NCI-H82 (cell line): Measurements from ENCODE around the gene LSM11.
"Not testable (repeated sequence)": the region's sequence is repeated elsewhere in the genome, so short reads cannot be mapped to it uniquely, and the experiment has no call there.

Source experiments
- DNase-seq: peaks from one replicate; lab custom pipeline; 2025; lab: John Stamatoyannopoulos, UW

The LSM11 gene

DNA sequence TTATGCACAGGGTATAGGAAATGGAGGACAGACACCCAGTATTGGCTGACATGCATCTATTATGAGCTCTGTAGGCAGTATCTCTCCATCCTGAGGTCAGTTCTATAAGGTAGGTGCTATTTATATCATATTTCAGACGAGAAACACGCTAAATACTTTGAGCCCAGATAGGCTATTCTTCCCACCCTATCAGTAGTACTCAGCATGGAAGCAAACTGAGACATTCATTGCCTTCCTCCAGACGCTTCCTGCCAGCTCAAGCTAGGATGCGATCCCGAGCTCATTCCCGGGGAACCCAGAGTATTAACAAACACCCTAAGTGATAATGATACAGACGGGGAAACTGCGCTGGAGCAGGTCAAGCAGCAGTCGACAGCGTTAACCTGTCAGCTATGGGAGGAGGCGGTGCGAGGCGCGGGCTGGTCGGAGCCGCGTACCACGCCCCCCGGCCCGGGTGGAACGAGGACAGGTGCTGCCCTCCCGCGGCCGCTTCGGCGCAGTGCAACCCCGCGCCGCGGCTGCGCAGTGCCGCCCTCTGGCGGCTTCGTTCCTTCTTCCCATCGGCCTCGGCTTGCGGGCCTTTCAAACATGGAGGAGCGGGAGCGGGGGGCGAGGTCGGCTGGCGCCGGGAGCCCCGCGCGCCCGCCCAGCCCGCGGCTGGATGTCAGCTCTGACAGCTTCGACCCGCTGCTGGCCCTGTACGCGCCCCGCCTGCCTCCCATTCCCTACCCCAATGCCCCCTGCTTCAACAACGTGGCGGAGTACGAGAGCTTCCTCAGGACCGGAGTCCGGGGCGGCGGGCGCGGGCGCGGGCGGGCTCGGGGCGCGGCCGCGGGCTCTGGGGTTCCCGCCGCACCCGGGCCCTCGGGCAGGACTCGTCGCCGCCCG, at the start of gene LSM11:
LSM11 (plus strand) TSS at position 550 of the 888 bp plus-strand sequence; CDS start at position 589, 39 bp downstream.
- DNase-seq, result peak; percentile 87

DNA sequence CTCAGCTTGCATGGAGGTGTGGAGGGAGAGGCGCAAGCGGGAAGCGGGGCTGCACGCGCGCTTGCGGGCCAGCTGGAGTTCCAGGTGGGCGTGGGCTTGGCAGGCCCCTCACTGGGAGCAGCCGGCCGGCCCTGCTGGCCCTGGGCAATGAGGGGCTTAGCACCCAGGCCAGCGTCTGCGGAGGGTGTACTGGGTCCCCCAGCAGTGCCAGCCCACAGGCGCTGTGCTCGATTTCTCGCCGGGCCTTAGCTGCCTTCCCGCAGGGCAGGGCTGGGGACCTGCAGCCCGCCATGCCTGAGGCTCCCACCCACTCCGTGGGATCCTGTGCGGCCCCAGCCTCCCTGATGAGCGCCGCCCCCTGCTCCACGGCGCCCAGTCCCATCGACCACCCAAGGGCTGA, 49.7 kb upstream of the LSM11 start:
- DNase-seq, result not testable (repeated sequence)

DNA sequence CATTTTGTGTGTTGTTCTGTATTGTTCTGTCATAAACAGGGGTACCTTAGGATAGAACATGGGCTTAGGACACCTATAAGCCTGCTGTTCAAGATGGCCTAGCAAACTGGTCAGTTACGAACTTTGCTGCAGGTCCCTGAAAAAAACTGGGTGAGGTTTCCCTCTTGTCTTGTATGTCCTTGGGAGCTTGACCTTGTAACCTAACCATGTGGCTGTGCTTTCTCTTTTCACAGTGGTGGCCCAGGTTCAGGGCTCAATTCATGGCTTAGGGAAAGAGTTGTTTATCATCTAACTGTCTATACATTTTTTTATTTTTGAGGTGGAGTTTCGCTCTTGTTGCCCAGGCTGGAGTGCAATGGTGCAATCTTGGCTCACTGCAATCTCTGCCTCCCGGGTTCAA, 47.4 kb upstream of the LSM11 start:
- not testable (repeated sequence) for DNase-seq

DNA sequence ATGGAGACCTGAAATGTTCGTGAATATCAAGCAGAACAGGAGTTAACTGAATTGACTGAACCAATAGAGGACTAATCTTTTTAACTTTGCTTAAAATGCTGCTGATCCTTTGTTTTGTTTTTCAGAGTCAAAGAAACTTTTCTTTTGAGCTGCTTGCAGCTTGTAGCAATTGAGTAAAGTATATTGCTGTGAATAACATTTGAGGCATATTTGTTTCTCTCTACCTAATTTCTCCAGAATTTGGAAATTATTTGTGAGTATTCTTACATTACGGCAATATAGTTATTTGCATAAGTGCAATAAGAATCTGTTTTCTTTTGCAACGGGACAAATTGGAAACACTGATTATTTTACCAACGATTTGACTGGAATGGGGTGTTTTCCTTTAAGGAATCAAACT, 44.8 kb upstream of the LSM11 start:
- DNase-seq, result not testable (repeated sequence)

DNA sequence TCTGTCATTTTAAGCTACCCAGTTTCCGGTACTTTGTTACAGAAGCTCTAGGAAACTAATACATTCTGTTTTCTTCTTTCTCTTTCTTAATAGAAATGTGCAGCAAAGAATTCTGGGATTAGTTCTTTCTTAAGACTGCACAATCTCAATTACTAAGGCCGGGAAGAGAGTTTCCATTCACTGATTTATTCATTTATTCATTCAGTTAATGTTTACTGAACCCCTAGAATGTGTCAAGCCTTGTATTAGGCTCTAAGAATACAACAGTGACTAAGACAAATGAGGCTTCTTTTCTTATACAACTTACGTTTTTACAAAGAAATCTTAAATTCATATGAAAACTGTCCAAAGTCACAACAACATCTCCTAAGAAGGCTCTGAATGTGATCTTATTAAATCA, 39.8 kb upstream of the LSM11 start:
- DNase-seq, result no peak

DNA sequence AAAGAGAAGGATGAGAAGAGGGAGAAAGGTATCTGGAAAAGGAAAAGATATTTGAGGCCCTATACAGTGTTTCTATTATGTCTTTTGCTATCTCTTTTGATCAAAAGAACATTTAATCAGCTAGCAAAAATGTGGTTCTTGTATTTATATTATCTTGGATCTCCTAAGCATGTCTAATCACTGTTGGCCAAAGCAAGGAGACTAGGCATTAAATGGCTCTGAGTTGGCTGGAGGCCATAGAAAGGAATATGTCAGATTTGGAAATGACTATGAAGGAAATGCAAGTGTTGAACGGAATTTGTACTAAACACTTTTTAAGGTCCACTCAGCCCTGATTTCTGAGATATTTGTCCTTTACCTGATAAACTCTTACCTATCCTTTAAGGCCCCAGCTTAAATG, 34.6 kb upstream of the LSM11 start:
- DNase-seq, result no peak

DNA sequence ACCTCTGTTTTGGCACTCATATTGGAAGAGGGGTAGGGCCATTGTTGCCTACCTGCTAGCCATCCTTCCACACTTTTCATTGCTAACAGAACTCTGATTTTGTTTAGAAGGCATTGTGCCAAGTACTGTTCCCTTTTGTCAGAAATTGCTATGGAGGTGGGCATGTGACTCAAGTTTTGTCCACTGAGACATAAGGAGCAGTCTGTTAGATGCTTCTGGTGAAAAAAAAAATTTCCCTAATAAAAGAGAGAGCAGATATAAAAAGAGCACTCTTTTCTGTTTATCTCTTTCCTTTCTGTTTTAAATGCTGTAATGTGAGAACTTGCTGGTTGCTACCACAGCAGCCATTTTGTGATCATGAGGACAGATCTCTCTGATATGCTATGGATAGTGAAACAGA, 34.2 kb upstream of the LSM11 start:
- no peak for DNase-seq

DNA sequence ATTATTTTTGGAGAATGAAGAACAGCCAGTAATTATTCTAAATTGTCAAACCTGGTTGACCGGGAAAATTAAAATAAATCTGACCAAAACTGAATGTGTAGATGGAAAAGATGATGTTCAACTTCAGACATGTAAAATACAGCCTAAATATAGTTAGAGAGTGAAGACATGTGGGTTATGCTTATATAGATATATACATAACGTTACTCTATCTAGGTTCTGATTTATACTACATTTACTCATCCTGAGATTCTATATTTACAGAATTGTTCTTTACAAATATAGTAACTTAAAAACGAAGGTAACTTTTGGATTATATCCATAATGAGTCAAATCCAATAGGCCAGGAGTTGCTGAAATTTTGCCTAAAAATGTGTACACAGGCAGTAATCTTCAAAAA, 33.1 kb upstream of the LSM11 start:
- no peak for DNase-seq

DNA sequence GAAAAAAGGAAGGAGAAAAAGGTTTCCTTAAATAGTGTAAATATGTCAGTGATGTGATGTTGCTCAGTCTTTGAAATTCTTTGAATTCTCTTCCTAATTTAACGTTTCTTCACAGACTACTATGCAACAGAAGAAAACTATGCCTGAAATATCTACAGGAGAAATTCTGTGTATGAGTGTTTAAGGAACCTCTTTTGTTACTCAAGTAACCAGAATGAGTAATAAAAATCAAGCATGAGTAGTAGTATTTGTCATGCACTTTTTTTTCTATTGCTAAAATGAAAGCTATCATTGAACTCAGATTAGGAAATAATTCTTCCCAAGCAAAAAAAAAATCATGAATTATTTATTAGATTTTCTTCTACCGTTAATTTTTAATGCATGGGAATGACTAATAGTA, 32.6 kb upstream of the LSM11 start:
- no peak for DNase-seq

DNA sequence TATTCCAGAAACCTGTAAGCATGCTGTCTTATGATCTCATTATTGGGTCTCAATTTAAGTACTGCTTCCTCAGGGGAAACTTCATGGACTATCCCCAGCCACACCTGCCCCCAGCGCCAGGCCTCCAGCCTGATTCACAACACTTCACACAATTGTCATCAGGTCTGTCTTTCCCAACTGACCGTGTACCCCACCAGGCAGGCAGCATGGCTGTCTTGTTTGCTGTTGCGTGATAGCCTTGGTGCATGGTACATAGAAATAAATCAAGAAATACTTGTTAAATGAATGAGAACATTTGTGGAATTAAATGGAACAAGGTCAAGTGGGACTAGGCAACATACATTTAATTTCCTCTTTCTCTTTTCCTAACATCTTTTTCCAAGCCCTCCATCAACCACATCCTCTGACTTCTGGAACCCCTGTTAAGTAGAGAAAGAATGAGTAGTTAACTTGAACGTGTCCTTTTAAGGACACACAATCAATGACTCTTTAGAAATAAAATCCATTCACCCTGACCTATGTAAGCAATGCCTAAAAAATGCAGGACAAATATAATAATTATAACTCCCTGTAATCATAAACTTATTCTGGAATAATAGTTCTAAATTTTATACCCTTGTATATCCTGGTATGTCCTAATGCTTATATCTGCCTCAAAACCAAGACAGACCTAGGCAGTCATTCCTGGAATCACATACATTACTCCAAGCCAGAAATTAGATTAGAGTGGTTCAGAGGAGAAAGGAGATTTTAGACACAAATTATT, 29.5 kb upstream of the LSM11 start:
- DNase-seq, result no peak

DNA sequence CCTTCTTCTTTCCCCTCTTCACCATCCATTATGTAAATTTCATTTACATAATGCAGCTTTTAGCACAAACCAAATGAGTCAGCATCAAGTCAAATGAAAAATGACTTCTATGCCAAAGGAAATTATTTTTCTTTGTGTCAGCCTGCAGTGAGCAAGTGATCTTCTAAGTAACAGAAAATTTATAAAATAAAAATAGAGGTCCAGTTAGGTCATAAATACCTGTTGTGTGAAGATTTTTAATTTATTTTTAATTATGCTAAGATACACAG, 29.0 kb upstream of the LSM11 start:
- no peak for DNase-seq

DNA sequence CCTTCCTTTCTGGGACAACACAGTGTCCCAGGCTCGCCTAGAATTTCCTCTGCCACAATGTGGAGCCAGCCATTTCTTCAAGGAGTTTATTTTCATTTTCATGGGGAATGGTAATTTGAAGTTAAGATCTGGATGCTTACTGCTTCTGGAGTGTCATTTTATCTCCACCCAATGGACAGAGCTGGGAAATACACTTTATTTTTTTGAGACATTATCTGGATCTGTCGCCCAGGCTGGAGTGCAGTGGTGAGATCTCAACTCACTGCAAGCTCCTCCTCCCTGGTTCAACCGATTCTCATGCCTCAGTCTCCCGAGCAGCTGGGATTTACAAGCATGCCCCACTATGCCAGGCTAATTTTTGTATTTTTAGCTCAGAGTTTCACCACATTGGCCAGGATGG, 25.0 kb upstream of the LSM11 start:
- DNase-seq, result peak; percentile 24

DNA sequence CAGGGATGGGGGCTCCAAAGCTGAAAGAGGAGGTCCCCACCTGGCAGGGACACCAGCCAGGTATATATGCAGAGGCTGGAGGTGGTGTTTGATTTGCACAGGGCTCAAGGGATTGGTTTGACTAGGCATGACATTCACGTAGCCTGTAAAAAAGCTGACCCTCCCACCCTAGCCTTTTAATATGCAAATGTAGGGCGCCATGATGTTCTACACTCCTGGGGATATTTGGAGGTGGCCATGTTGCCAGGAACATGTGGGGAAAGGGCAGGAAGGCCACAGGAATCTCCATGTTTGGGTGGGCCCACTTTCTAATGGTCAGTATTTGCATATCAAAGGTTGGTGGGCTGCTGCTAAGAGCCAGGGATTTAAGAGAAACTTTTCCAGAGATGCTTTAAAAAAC, 24.3 kb upstream of the LSM11 start:
- no peak for DNase-seq

DNA sequence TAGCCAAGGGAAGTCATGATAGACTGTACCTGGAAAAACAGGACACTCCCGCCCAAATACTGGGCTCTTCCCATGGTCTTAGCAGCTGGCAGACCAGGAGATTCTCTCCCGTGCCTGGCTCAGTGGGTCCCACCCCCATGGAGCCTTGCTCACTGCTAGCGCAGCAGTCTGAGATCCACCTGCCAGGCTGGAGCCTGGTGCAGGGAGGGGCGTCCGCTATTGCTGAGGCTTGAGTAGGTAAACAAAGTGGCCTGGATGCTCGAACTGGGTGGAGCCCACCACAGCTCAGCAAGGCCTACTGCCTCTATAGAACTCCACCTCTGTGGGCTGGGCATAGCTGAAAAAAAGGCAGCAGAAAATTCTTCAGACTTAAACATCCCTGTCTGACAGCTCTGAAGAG, 22.4 kb upstream of the LSM11 start:
- DNase-seq, result no peak

DNA sequence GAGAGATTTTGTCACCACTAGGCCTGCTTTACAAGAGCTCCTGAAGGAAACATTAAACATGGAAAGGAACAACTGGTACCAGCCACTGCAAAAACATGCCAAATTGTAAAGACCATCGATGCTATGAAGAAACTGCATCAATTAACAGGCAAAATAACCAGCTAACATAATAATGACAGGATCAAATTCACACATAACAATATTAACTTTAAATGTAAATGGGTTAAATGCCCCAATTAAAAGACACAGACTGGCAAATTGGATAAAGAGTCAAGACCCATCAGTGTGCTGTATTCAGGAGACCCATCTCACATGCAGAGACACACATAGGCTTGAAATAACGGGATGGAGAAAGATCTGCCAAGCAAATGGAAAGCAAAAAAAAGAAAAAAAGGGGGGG, 20.6 kb upstream of the LSM11 start:
- DNase-seq, result not testable (repeated sequence)

DNA sequence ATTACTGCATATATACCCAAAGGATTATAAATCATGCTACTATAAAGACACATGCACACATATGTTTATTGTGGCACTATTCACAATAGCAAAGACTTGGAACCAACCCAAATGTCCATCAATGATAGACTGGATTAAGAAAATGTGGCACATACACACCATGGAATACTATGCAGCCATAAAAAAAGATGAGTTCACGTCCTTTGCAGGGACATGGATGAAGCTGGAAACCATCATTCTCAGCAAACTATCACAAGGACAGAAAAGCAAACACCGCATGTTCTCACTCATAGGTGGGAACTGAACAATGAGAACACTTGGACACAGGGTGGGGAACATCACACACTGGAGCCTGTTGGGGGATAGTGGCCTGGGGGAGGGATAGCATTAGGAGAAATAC, 16.9 kb upstream of the LSM11 start:
- DNase-seq, result not testable (repeated sequence)

DNA sequence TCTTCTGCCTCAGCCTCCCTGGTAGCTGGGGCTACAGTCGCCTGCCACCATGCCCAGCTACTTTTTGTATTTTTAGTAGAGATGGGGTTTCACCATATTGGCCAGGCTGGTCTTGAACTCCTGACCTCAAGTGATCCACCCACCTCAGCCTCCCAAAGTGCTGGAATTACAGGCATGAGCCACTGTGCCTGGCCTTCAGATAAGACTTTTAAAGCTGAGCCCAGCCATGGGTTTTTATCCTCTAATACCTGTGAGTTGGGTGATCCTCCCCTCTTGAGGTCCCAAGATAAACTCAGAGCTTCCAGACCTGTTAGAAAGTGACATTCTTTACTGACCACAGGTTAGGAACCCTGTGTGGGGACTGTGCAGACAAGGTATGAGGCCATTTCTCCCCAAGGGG, 15.7 kb upstream of the LSM11 start:
- not testable (repeated sequence) for DNase-seq

DNA sequence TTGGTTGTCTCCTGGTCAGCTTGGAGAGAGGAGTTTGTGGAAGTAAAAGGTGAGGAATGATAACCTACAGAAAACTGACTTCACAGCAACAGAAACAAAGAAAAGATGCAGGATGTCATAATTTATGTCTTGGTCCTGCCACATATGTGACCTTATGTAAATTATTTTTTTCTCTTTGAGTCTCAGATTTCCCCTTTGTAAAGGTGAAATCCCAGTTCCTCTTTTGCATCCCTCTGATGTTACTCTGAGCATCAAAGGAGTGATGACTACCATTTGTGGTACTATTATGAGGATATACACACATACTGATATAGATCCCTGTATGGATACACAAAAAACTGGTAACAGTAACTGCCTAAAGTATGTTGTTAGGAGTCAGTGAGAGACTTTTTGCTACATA, 13.7 kb upstream of the LSM11 start:
- DNase-seq, result no peak

DNA sequence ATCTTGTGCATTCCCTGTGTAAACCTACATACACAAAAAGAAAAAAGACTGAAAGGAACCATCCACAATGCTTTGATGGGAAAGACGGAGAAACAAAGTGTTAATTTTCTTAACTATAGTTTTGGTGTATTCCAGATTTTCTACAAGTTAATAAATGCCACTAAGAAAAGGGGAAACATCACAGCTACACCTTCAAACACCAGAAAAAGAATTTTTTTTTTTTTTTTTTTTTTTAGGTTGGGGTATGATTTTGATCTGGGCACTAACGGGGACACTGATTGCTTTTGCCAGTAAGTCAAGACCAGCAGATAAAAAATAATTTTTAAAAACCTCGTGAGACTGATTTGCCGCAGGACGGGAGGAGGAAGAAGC, 12.6 kb upstream of the LSM11 start:
- no peak for DNase-seq

DNA sequence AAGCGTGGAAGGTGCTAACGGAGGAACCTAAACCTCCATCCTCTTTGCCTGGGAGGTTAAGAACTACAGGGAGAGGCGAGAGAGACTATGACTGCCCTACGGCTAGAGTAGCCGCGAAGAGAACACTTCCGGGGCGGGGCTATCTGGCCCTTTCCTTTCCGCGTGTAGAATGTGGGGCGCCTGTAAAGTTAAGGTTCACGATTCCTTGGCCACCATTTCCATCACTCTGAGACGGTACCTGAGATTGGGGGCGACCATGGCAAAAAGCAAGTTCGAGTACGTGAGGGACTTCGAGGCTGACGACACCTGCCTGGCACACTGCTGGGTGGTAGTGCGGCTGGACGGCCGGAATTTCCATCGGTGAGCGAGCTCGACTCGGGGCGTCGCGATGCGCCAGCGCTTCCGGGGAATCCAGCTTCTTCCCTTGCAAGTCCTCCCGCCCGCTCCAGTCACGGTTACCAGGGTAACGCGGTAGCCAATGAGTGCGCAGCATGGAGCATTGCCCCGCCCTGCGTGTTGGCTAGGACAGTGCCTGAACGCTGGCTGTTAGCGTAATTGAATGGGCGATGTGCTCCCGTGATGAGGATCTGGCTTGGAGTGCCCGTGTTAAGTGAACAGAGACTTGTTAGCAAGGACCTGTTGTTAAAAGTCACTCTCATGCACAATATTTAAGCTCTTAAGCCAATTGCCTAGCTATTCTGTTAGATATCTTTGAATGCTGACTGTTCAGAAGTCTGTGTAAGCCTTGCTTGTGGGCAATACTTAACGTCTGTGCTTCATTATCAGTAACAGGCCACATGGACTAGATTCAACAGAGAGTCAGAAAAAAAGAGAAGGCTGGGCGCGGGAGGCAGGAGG, 12.0 kb upstream of the LSM11 start, which contains the start of gene THG1L:
THG1L (plus strand) TSS at position 149 of the 858 bp plus-strand sequence; CDS start at position 170, 21 bp downstream.
- DNase-seq, result peak; percentile 97

DNA sequence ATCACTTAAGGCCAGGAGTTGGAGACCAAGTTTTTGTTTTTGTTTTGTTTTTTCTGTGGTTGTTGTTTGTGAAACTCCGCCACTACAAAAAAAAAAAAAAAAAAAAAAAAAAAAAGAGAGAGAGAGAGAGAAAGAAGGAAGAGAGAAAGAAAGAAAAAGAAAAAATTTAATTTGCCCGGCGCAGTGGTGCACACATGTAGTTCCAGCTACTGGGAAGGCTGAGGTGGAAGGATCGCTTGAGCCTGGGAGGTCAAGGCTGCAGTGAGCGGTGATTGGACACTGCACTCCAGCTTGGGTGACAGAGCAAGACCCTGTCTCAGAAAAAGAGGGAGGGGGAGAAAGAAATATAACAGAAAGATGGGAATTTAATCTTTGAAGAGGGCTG, 11.4 kb upstream of the LSM11 start:
- DNase-seq, result no peak

DNA sequence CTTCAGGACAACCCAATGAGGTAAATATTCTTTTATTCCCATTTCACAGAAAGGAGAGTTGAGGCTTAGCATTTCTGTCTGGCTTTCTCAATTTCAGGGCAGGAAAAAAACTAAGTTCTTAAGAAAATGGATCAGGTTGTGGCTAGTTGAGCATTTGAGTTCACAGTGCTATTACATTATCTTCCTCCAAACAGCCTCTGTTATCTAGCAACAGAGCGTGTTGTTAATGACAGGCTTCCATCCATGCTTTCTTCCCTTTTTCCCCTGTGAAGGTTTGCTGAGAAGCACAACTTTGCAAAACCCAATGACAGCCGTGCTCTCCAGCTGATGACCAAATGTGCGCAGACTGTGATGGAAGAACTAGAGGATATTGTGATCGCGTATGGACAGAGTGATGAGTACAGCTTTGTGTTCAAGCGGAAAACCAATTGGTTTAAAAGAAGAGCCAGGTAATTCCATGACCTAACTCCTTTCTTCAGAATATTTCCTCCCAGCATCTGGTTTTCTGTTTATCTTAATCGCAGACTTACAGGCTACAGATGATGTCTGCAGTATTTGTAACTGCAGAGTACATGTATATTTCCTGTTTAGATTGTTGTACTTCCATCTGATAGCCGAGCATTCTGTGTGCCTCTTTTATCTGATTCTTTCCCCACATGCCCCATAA, 10.8 kb upstream of the LSM11 start:
- no peak for DNase-seq
